Activated CD4-positive, alpha-beta T cell treated with anti-CD3 and anti-CD28 coated beads for 36 hours (primary cell): ENCODE results near the gene SKAP1. TPM values are rescaled to one million over a fixed set of nuclear protein-coding genes. Genes with fewer than 3 reads are reported as not detected.
A peak's percentile ranks its signal among the peaks of the same experiment; 100 is the strongest.
"Not testable (repeated sequence)": the region's sequence is repeated elsewhere in the genome, so short reads cannot be mapped to it uniquely, and the experiment has no call there.

Experiments used
- ATAC-seq: fragments of 200-7000 bp; cut with Tn5 transposase; one replicate; pipeline ENCODE4 v1.10.0; 2021; ENCODE audit warnings: mild to moderate bottlenecking, moderate library complexity
- CTCF ChIA-PET: fragments of 350-600 bp; sonication (Branson Sonifier 250); formaldehyde crosslinking; loops from one replicate; lab custom pipeline; 2021; ENCODE audit warnings: antibody characterized with exemption; lab: Charles Lee
- POLR2A ChIA-PET: fragments of 350-600 bp; sonication (Branson Sonifier 250); formaldehyde crosslinking; loops from one replicate; lab custom pipeline; 2021; ENCODE audit warnings: antibody characterized with exemption, inconsistent platforms; lab: Charles Lee
- DNase-seq: peaks from one replicate; pipeline ENCODE4 v3.0.0-alpha.2; 2020
- H3K27ac Mint-ChIP-seq: one replicate; pipeline ENCODE4 v1.8.0; 2021; ENCODE audit warnings: mixed read lengths
- H3K27me3 Mint-ChIP-seq: one replicate; pipeline ENCODE4 v1.8.0; 2021; ENCODE audit warnings: mixed read lengths
- H3K36me3 Mint-ChIP-seq: one replicate; pipeline ENCODE4 v1.8.0; 2021; ENCODE audit warnings: low read depth, mixed read lengths
- H3K4me1 Mint-ChIP-seq: one replicate; pipeline ENCODE4 v1.8.0; 2021; ENCODE audit warnings: mixed read lengths
- H3K4me3 Mint-ChIP-seq: one replicate; pipeline ENCODE4 v1.8.0; 2021; ENCODE audit warnings: mild to moderate bottlenecking, moderate library complexity, mixed read lengths
- H3K9me3 Mint-ChIP-seq: one replicate; pipeline ENCODE4 v1.8.0; 2021; ENCODE audit warnings: low read depth, mixed read lengths
- intact Hi-C, 2 experiments: fragments of 100-400 bp; cut with DNase I in 1 of 2; cut with micrococcal nuclease in 1 of 2; formaldehyde crosslinking; loops; one replicate each; pipeline versions ENCODE4 v1.14.2 to v1.15.1; 2022 to 2024; cut with DNase I, micrococcal nuclease
- total RNA-seq, 2 experiments: library from RNA; stranded (reverse); gene quantifications; one replicate each; pipeline ENCODE4 v1.2.3, GENCODE V29; 2021

SKAP1 gene
- total RNA-seq, 2 experiments from 2014 or later: 76.1 to 109 TPM

DNA sequence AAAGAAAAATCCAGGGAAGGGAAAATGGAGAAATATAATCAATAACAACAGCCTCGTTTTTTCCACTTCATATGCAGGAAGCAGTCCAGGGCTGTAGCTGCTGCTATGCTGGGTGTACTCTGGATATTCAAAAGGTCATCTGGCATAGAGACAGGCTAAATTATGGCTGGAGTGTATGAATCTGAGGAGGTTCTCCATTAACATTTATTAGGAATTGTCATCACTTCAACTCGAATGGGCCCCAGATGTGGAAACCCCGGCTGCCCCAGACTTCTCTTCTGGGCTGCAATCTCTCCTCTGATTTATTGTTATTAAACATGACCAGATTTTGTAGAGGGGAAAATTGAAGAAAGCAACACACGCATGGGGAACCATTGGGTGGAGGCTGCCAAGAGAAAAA is 33.5 kb upstream of the SKAP1 start:
- ChIA-PET CTCF (interaction anchor here (1.3 kb wide), 1 partner anchor 125 kb away, joined by 3 read pairs; no protein-coding TSS in a partner anchor), POLR2A (no interaction called here)
- peaks cover 8% of the 10 kb centered on the region for H3K4me1 Mint-ChIP-seq

DNA sequence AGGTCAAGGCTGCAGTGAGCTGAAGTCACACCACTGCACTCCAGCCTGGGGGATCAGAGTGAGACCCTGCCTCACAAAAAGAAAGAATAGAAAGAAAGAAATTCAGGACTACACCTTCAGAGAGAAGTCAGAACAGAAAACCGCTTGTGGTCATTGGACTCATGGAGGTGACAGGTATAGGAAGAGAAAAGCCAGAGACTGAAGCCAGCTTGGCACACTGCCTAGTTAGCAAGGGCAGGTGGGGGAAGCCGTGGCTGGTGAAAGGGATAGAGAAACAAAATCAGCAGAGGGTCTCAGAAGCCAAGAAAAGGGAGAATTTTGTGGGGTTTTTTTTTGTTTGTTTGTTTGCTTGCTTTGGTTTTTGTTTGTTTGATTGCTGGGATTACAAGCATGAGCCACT is 32.9 kb upstream of the SKAP1 start:
- H3K27ac Mint-ChIP-seq: no peak overlapping the region
- POLR2A ChIA-PET: no interaction called here
- DNase-seq (no peak), ATAC-seq (no peak)
- no peak overlapping the region for H3K4me3 Mint-ChIP-seq
- no peaks in the 10 kb centered on the region for H3K9me3 Mint-ChIP-seq
- no peaks in the 10 kb centered on the region for H3K36me3 Mint-ChIP-seq
- CTCF ChIA-PET: interaction anchor here (0.6 kb wide), 1 partner anchor 45 kb away, joined by 3 read pairs; no protein-coding TSS in a partner anchor
- H3K27me3 Mint-ChIP-seq: peaks cover 5% of the 10 kb centered on the region
- peaks cover 8% of the 10 kb centered on the region for H3K4me1 Mint-ChIP-seq
- intact Hi-C loops: no loop called here

More for the DNA sequence above, 33.5 kb upstream of the SKAP1 start:
- no peak for ATAC-seq
- intact Hi-C loops: no loop called here
- H3K9me3 Mint-ChIP-seq: no peaks in the 10 kb centered on the region
- no peaks in the 10 kb centered on the region for H3K36me3 Mint-ChIP-seq
- H3K27ac Mint-ChIP-seq: no peak overlapping the region
- peaks cover 5% of the 10 kb centered on the region for H3K27me3 Mint-ChIP-seq
- no peak for DNase-seq
- H3K4me3 Mint-ChIP-seq: no peak overlapping the region

DNA sequence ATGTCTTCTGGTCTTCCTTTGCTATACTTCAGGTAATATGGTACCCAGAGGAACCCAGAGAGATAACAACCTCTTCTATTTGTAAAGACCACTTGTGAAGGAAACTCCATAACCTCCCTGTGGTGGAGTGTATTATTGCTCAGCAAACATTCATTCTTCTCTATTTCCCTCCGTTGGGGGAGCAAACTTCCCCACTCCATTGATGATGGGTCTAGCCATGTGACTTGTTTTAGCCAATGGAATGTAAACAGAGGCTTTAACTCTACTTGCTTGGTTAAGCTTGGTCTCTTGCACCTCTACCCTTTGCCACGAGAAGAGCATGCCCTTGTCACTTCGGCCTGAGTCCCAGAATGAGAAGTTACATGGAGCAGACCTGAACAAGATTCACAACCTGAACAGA is 30.0 kb upstream of the SKAP1 start:
- Mint-ChIP-seq H3K36me3 (no peaks in the 10 kb centered on the region), H3K4me3 (no peak overlapping the region), H3K27me3 (peaks cover 3% of the 10 kb centered on the region), H3K9me3 (no peaks in the 10 kb centered on the region), H3K27ac (no peak overlapping the region), H3K4me1 (peaks cover 34% of the 10 kb centered on the region)
- intact Hi-C loops: no loop called here
- ATAC-seq (no peak), DNase-seq (no peak)
- CTCF ChIA-PET: interaction anchor here (0.6 to 2.0 kb wide), 5 partner anchors 15 to 133 kb away, joined by 3 to 10 read pairs (median 4); partner anchors contain the start of gene HOXB5
- POLR2A ChIA-PET: no interaction called here

DNA sequence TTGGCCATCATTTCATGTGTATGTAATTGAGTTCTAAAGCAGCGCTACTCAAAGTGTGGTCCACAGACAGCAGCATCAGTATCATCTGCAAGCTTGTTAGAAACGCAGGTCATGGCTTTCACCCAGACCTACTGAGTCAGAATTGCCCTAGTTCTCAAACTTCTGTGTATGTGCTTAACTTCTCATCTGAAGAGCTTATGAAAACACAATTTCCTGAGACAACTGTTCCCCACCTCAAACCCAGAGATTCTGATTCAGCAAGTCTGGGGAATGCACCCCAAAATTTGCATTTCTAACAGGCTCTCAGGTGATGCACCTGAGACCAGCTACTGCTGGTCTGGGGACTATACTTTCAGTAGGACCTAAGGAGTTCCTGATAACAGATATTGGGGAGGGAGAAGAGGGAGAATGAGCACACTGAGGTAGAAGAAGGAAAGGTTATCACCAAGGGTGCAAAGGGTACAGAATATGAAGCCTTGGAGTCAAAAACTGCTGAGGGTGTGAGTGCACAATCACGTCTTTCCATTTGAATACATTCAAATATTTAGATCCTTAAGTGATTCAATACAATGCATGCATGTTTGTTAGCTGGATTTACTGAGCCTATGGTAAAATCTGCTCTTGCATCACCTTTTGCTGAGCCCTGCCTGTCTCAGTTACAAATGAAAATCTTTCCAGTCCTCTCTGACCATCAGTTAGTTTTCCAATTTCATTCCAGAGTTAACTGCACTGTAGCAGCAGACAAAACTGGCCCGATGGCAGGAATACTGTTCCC is 29.2 kb upstream of the SKAP1 start:
- Mint-ChIP-seq H3K27me3 (peaks cover 3% of the 10 kb centered on the region), H3K9me3 (no peaks in the 10 kb centered on the region), H3K27ac (no peak overlapping the region), H3K4me1 (peaks cover 42% of the 10 kb centered on the region), H3K4me3 (no peak overlapping the region), H3K36me3 (no peaks in the 10 kb centered on the region)
- ATAC-seq (peak; percentile 60), DNase-seq (peak; percentile 43)
- intact Hi-C loops: loop anchor here (2.0 to 10.0 kb wide), 3 partner anchors 26 to 354 kb away; partner anchors contain the start of genes CBX1 (in 1 of the 2) and SNX11 (in 1 of the 2)
- ChIA-PET POLR2A (no interaction called here), CTCF (interaction anchor here (0.7 to 2.0 kb wide), 11 partner anchors 34 to 598 kb away, joined by 3 to 10 read pairs (median 3); partner anchors contain the start of gene HOXB5)

DNA sequence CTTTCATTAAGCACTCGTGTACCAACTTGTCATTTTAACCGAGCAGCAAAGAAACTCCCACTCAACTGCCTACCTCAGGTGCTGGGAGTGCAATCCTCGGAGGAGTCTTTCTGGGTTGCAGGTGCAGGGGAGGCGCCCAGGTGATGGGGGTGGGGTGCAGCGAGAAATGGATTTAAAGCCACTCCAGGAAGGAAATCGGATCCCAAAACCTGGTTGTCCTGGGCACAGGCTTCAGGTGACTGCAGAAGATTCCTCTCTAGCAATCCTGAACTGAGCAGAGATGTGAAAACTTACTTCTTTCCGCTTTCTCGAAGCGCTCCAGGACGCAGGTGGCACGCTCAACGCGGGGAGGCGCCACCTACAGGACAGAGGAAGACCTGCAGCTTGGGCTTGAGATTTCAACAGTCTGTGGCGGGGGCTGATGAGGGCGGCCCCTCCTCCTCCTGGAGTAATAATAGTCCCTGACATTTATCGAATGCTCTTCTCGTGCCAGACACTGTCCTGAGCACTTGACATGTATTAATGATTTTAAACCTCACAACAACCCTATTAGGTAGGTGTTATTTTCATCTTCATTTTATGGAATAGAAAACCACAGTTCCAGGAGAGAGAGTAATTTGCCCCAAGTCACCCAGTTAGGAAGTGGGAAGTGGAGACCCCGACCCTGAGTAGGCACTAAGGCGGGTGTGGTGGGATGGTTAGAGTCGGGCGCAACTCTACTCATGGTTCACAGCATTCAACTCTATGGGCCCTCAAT is 27.2 kb upstream of the SKAP1 start:
- Mint-ChIP-seq H3K4me1 (peaks cover 57% of the 10 kb centered on the region), H3K4me3 (peak overlapping the region; percentile 57), H3K27ac (peak overlapping the region; percentile 41), H3K9me3 (no peaks in the 10 kb centered on the region), H3K36me3 (peaks cover 2% of the 10 kb centered on the region), H3K27me3 (no peaks in the 10 kb centered on the region)
- DNase-seq (peak; percentile 86), ATAC-seq (peak; percentile 72)
- intact Hi-C loops: loop anchor here (1.0 to 10.0 kb wide), 6 partner anchors 44 to 352 kb away; partner anchors contain the start of genes CBX1 (in 1 of the 2) and SNX11 (in 1 of the 2)
- CTCF ChIA-PET: interaction anchor here (0.5 to 5.0 kb wide), 32 partner anchors 11 to 194 kb away, joined by 3 to 26 read pairs (median 4); partner anchors contain the start of gene HOXB5
- POLR2A ChIA-PET: no interaction called here

- peak; percentile 80 for ATAC-seq
- intact Hi-C loops: loop anchor here (1.0 to 10.0 kb wide), 4 partner anchors 41 to 352 kb away; partner anchors contain the start of genes CBX1 (in 1 of the 2) and SNX11 (in 1 of the 2)
- DNase-seq: peak; percentile 70
- Mint-ChIP-seq H3K27me3 (no peaks in the 10 kb centered on the region), H3K27ac (peak overlapping the region; percentile 41), H3K4me1 (peaks cover 64% of the 10 kb centered on the region), H3K36me3 (peaks cover 2% of the 10 kb centered on the region), H3K9me3 (no peaks in the 10 kb centered on the region), H3K4me3 (peak overlapping the region; percentile 57)
- ChIA-PET POLR2A (no interaction called here), CTCF (interaction anchor here (0.7 to 5.0 kb wide), 29 partner anchors 10 to 193 kb away, joined by 3 to 26 read pairs (median 5); partner anchors contain the start of gene HOXB5)
Observed at GRCh38 chr17:48456589-48456988, 26.6 kb upstream of the SKAP1 start.

- ChIA-PET CTCF (interaction anchor here (0.8 to 5.0 kb wide), 12 partner anchors 9 to 121 kb away, joined by 3 to 26 read pairs (median 6); no protein-coding TSS in a partner anchor), POLR2A (no interaction called here)
- ATAC-seq (no peak), DNase-seq (no peak)
- Mint-ChIP-seq H3K4me1 (peaks cover 69% of the 10 kb centered on the region), H3K27me3 (no peaks in the 10 kb centered on the region), H3K9me3 (no peaks in the 10 kb centered on the region), H3K36me3 (peaks cover 2% of the 10 kb centered on the region), H3K4me3 (no peak overlapping the region), H3K27ac (no peak overlapping the region)
- intact Hi-C loops: loop anchor here (1.0 to 10.0 kb wide), 4 partner anchors 40 to 351 kb away; partner anchors contain the start of genes CBX1 (in 1 of the 2) and SNX11 (in 1 of the 2)
Observed at GRCh38 chr17:48455791-48456190, 25.8 kb upstream of the SKAP1 start.

DNA sequence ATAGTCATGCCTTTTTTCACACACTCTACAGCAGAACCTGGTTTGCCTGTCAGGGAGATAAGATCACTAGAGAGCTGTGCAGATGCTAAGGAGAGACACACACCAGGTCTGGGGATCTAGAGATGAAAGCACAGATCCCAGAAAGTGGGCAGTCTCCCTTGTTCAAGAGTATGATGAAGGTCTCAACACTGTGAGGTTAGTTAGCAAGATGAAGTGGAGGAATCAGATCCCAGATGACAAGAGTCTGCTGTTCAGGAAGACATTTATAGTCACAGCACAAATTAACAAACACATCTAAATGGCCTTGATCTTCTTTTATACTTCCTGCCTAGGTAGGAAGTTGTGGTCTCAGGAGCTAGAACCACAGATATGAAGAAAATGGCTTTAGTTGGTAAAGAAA is 23.4 kb upstream of the SKAP1 start:
- no peak for DNase-seq

GRCh38 chr17:48451489-48451888 is 21.5 kb upstream of the SKAP1 start:
- H3K27ac Mint-ChIP-seq: no peak overlapping the region
- ChIA-PET CTCF (interaction anchor here (0.7 to 3.1 kb wide), 5 partner anchors 12 to 127 kb away, joined by 3 to 27 read pairs (median 4); no protein-coding TSS in a partner anchor), POLR2A (no interaction called here)
- peaks cover 2% of the 10 kb centered on the region for H3K36me3 Mint-ChIP-seq
- DNase-seq (no peak), ATAC-seq (peak; percentile 23)
- peaks cover 60% of the 10 kb centered on the region for H3K4me1 Mint-ChIP-seq
- intact Hi-C loops: loop anchor here in 1 of 2 experiments (10.0 kb wide), 1 partner anchor 347 kb away; the partner anchor contains the start of genes CBX1 and SNX11
- H3K9me3 Mint-ChIP-seq: no peaks in the 10 kb centered on the region
- H3K27me3 Mint-ChIP-seq: no peaks in the 10 kb centered on the region
- H3K4me3 Mint-ChIP-seq: no peak overlapping the region

More for the DNA sequence above, 23.4 kb upstream of the SKAP1 start:
- ChIA-PET POLR2A (interaction anchor here (1.2 kb wide), 1 partner anchor 14 kb away, joined by 4 read pairs; no protein-coding TSS in a partner anchor), CTCF (interaction anchor here (1.0 to 5.0 kb wide), 15 partner anchors 8 to 140 kb away, joined by 3 to 27 read pairs (median 5); partner anchors contain the start of gene HOXB5)
- Mint-ChIP-seq H3K36me3 (peaks cover 2% of the 10 kb centered on the region), H3K4me3 (peak overlapping the region; percentile 24), H3K9me3 (no peaks in the 10 kb centered on the region), H3K4me1 (peaks cover 69% of the 10 kb centered on the region), H3K27me3 (no peaks in the 10 kb centered on the region), H3K27ac (peak overlapping the region; percentile 92)
- intact Hi-C loops: loop anchor here (1.0 to 10.0 kb wide), 2 partner anchors 12 to 349 kb away; partner anchors contain the start of genes CBX1 (in 1 of the 2) and SNX11 (in 1 of the 2)
- ATAC-seq: peak; percentile 13

- H3K27me3 Mint-ChIP-seq, intact Hi-C loops, POLR2A ChIA-PET, H3K27ac Mint-ChIP-seq, H3K4me3 Mint-ChIP-seq, DNase-seq, H3K9me3 Mint-ChIP-seq, ATAC-seq, H3K36me3 Mint-ChIP-seq: not testable (repeated sequence)
- peaks cover 63% of the 10 kb centered on the region for H3K4me1 Mint-ChIP-seq
- CTCF ChIA-PET: interaction anchor here (0.9 to 1.2 kb wide), 3 partner anchors 9 to 16 kb away, joined by 3 read pairs; no protein-coding TSS in a partner anchor
Observed at GRCh38 chr17:48449335-48449734, 19.3 kb upstream of the SKAP1 start.
